HepG2 (cell line): Measurements from ENCODE around the gene FCAMR. TPM values are rescaled to one million over a fixed set of nuclear protein-coding genes. Genes with fewer than 3 reads are reported as not detected.
A peak's percentile ranks its signal among the peaks of the same experiment; 100 is the strongest.

Experiments used
- ATF2 ChIP-seq: sonication (generic); formaldehyde crosslinking; IDR thresholded peaks from 2 replicates; pipeline ENCODE4 v1.4.0; 2020; ENCODE audit warnings: missing genetic modification reagents
- DPF2 ChIP-seq: sonication (generic); formaldehyde crosslinking; IDR thresholded peaks from 2 replicates; pipeline ENCODE4 v1.4.0; 2020; ENCODE audit warnings: mild to moderate bottlenecking, low read depth, missing genetic modification reagents, borderline replicate concordance
- EP300 ChIP-seq, 3 experiments: sonication (generic) in 1 of 3; formaldehyde crosslinking in 1 of 3; IDR thresholded peaks; 2 replicates each; pipeline versions ENCODE4 v1.5.1 to v1.6.1; 2011 to 2020; ENCODE audit warnings: low read depth in 2 of 3, low read length in 2 of 3, borderline replicate concordance in 1 of 3, improper control_type of control experiment in 1 of 3, mild to moderate bottlenecking in 1 of 3, missing genetic modification reagents in 1 of 3, moderate library complexity in 1 of 3
- FLYWCH1 ChIP-seq: sonication (generic); formaldehyde crosslinking; IDR thresholded peaks from 2 replicates; pipeline ENCODE4 v1.8.1; 2023; ENCODE audit warnings: mild to moderate bottlenecking, missing genetic modification reagents
- FOSL2 ChIP-seq: sonication (generic); formaldehyde crosslinking; IDR thresholded peaks from 2 replicates; pipeline ENCODE4 v1.4.0; 2020; ENCODE audit warnings: missing genetic modification reagents
- IKZF4 ChIP-seq: sonication (generic); formaldehyde crosslinking; IDR thresholded peaks from 2 replicates; pipeline ENCODE4 v1.5.1; 2020; ENCODE audit warnings: borderline replicate concordance, mild to moderate bottlenecking, low read depth, missing genetic modification reagents; ENCODE audit errors: not compliant biosample characterization
- KLF11 ChIP-seq: IDR thresholded peaks from 2 replicates; pipeline ENCODE4 v1.6.1; 2016; ENCODE audit warnings: missing compliant biosample characterization
- MAFK ChIP-seq, 2 experiments: IDR thresholded peaks in 1 of 2; conservative IDR thresholded peaks in 1 of 2; 2 replicates each; pipeline ENCODE4 v1.6.1; 2011; ENCODE audit warnings: improper control_type of control experiment in 2 of 2, low read length in 2 of 2
- MTF1 ChIP-seq: sonication (generic); formaldehyde crosslinking; IDR thresholded peaks from 2 replicates; pipeline ENCODE4 v1.5.0; 2020; ENCODE audit warnings: missing genetic modification reagents
- NR3C1 ChIP-seq: sonication (generic); formaldehyde crosslinking; IDR thresholded peaks from 2 replicates; pipeline ENCODE4 v1.4.0; 2020; ENCODE audit warnings: missing genetic modification reagents
- PRDM10 ChIP-seq: sonication (generic); formaldehyde crosslinking; IDR thresholded peaks from 2 replicates; pipeline ENCODE4 v1.4.0; 2020; ENCODE audit warnings: low read depth, missing genetic modification reagents
- TBL1XR1 ChIP-seq: fragments of 150-350 bp; IDR thresholded peaks from 2 replicates; pipeline ENCODE4 v1.6.1; 2014; ENCODE audit warnings: borderline replicate concordance, low read length; ENCODE audit not compliant: partially characterized antibody
- THAP8 ChIP-seq: sonication (generic); formaldehyde crosslinking; IDR thresholded peaks from 2 replicates; pipeline ENCODE4 v1.5.1; 2020; ENCODE audit warnings: missing genetic modification reagents, mild to moderate bottlenecking, borderline replicate concordance
- TSC22D2 ChIP-seq: sonication (generic); formaldehyde crosslinking; IDR thresholded peaks from 2 replicates; pipeline ENCODE4 v1.5.1; 2020; ENCODE audit warnings: missing genetic modification reagents, mild to moderate bottlenecking, borderline replicate concordance
- ZC3H13 ChIP-seq: sonication (generic); formaldehyde crosslinking; IDR thresholded peaks from 2 replicates; pipeline ENCODE4 v1.8.1; 2023; ENCODE audit warnings: mild to moderate bottlenecking, missing genetic modification reagents, moderate library complexity
- ZFY ChIP-seq: sonication (generic); formaldehyde crosslinking; IDR thresholded peaks from 2 replicates; pipeline ENCODE4 v1.4.0; 2020; ENCODE audit warnings: missing genetic modification reagents
- ZNF18 ChIP-seq: sonication (generic); formaldehyde crosslinking; IDR thresholded peaks from 2 replicates; pipeline ENCODE4 v1.8.0; 2022; ENCODE audit warnings: mild to moderate bottlenecking, missing genetic modification reagents; ENCODE audit not compliant: insufficient replicate concordance
- ZNF510 ChIP-seq: sonication (generic); formaldehyde crosslinking; IDR thresholded peaks from 2 replicates; pipeline ENCODE4 v1.4.0; 2020; ENCODE audit warnings: low read depth, mild to moderate bottlenecking, missing genetic modification reagents
- ZNF530 ChIP-seq: sonication (generic); formaldehyde crosslinking; IDR thresholded peaks from 2 replicates; pipeline ENCODE4 v1.5.0; 2020; ENCODE audit warnings: low read depth, mild to moderate bottlenecking, missing genetic modification reagents
- ZNF563 ChIP-seq: sonication (generic); formaldehyde crosslinking; IDR thresholded peaks from 2 replicates; pipeline ENCODE4 v1.8.0; 2022; ENCODE audit warnings: mild to moderate bottlenecking, moderate library complexity, missing genetic modification reagents
- ZNF572 ChIP-seq: sonication (generic); formaldehyde crosslinking; IDR thresholded peaks from 2 replicates; pipeline ENCODE4 v1.5.1; 2020; ENCODE audit warnings: mild to moderate bottlenecking, missing genetic modification reagents
- ZSCAN31 ChIP-seq: sonication (generic); formaldehyde crosslinking; IDR thresholded peaks from 2 replicates; pipeline ENCODE4 v1.5.0; 2020; ENCODE audit warnings: low read depth, mild to moderate bottlenecking, missing genetic modification reagents
- polyA plus RNA-seq, 8 experiments: library from polyadenylated mRNA; depleted of rRNA in 3 of 8; stranded (reverse) in 7 of 8; unstranded in 1 of 8; fragments of >200 nt; fragmentation: Illumina TruSeq in 4 of 8; extraction: Trizol in 4 of 8; gene quantifications; 2 replicates each; pipeline versions ENCODE4 v1.2.1 to v1.2.3, GENCODE V29; 2011 to 2016; ENCODE audit warnings: low read depth in 4 of 8, missing spikeins in 1 of 8, mixed read lengths in 1 of 8; ENCODE audit not compliant: insufficient read depth in 1 of 8
- total RNA-seq, 5 experiments: library from RNA; depleted of rRNA; stranded (reverse); fragments of >200 nt; fragmentation: Illumina TruSeq; extraction: Trizol; gene quantifications; 2 replicates each; pipeline ENCODE4 v1.2.3, GENCODE V29; 2016; ENCODE audit warnings: low read depth in 1 of 5

The FCAMR gene
- total and polyA plus RNA-seq, 2 of the 13 experiments (the other 11 are each of a cell fraction or from before 2014, with no cell fraction given), result not detected

- TF ChIP-seq ZNF530 (CRISPR knock-in tag), result no peak
- peak; percentile 57; the same call in 1 of the 2 replicates for TF ChIP-seq DPF2 (CRISPR knock-in tag)
- TF ChIP-seq NR3C1 (CRISPR knock-in tag), result no peak
- no peak for TF ChIP-seq ZNF572 (CRISPR knock-in tag)
- no peak for TF ChIP-seq THAP8 (CRISPR knock-in tag)
- TF ChIP-seq IKZF4, result no peak
- TF ChIP-seq ZNF18, result no peak
- TF ChIP-seq TBL1XR1, result no peak
- no peak for TF ChIP-seq ZC3H13 (CRISPR knock-in tag)
- no peak for TF ChIP-seq FLYWCH1
- peak; percentile 31 to 81; a peak in 3 of 4 replicates for TF ChIP-seq EP300 (IDR thresholded peaks at IDR 0.05; ENCODE audit: low read depth in 2 of 2, low read length in 2 of 2)
- TF ChIP-seq EP300 (CRISPR knock-in tag; IDR thresholded peaks at IDR 0.05; ENCODE audit: borderline replicate concordance), result peak; percentile 74; the same call in 1 of the 2 replicates
- TF ChIP-seq ZSCAN31, result no peak
- no peak for TF ChIP-seq ZNF510 (CRISPR knock-in tag)
- peak; percentile 45; the same call in 1 of the 2 replicates for TF ChIP-seq ATF2 (CRISPR knock-in tag)
- TF ChIP-seq PRDM10, result no peak
- TF ChIP-seq TSC22D2 (CRISPR knock-in tag), result no peak
- TF ChIP-seq KLF11, result peak; percentile 59; the same call in 1 of the 2 replicates
- no peak for TF ChIP-seq MAFK (conservative IDR thresholded peaks at IDR 0.05 in 1 of 2, IDR thresholded peaks at IDR 0.05 in 1 of 2; ENCODE audit: low read length in 2 of 2)
- no peak for TF ChIP-seq ZNF563 (CRISPR knock-in tag)
- TF ChIP-seq MTF1 (CRISPR knock-in tag), result no peak
- TF ChIP-seq FOSL2 (CRISPR knock-in tag), result no peak
- TF ChIP-seq ZFY (CRISPR knock-in tag), result peak; percentile 59; the same call in 1 of the 2 replicates
These were observed 39.1 kb upstream of the FCAMR start (continued) for GRCh38 chr1:207009182-207009850.
